ENCODE results near the gene RBBP7. TPM values are rescaled to one million over a fixed set of nuclear protein-coding genes. Genes with fewer than 3 reads are reported as not detected.
"Not testable (repeated sequence)": the region's sequence is repeated elsewhere in the genome, so short reads cannot be mapped to it uniquely, and the experiment has no call there.

RBBP7 gene
- polyA plus RNA-seq, 1 donor from 2014 or later: 170 TPM

DNA sequence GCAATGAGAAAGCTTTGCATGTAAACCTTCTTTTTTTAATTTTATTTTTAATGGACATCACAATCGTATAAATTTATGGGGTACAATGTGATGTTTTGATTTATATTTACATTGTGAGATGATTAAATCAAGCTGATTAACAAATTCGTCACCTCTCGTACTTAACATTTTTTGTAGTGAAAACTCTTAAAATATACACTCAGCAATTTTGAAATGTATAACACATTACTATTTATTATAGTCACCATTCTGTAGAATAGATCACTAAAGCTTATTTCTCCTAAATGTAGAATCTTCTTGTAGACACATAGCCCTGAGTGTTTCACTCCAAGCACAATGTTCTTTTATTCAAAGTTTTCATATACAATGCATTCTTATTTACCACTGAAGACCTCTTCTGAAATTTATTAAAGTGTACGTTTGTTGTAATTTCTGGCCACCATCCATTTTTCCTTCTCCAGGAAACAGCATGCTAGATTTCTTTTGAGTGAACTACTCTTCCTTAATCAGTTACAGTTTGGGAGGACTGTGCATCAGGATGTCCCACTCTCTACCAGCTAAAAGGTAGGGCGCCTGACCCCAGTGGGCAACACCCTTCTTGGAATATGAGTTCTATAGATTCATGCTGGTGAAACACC lies 4.4 kb upstream of the RBBP7 start:
- no peak overlapping the region for H3K27ac Mint-ChIP-seq
- H3K4me3 Mint-ChIP-seq: peak overlapping the region in 1 of 4 donors; percentile 45
- H3K36me3 Mint-ChIP-seq: no peaks in the 10 kb centered on the region
- H3K9me3 Mint-ChIP-seq: no peaks in the 10 kb centered on the region
- H3K4me1 Mint-ChIP-seq: peaks cover 13 to 19% (median 17%) of the 10 kb centered on the region in 3 donors
- H3K27me3 Mint-ChIP-seq: peaks cover 27% of the 10 kb centered on the region

DNA sequence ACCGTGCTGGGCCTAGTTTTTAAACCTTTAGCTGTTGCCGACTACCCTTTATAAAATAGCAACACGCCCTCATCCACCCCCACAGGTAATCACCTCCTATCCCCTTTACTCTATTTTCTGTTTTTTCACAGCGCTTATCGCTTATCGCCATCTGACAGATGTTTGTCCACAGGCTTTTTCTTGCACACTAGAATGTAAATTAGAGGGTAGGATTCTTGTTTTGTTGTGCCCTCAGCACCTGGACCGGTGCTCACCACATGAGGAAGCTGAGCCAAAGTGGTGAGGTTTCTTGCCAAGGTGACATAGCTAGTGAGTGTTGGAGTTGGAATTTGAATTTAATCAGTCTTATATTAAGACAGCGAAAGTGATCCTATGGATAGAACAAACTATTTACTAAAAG lies 2.9 kb upstream of the RBBP7 start:
- peak overlapping the region in 2 of 4 donors; percentile 49 to 77 for H3K4me3 Mint-ChIP-seq
- H3K4me1 Mint-ChIP-seq: peaks cover 24 to 29% (median 26%) of the 10 kb centered on the region in 3 donors
- H3K36me3 Mint-ChIP-seq: peaks cover 2% of the 10 kb centered on the region
- H3K27me3 Mint-ChIP-seq: peaks cover 25% of the 10 kb centered on the region
- peak overlapping the region in 2 of 3 donors; percentile 14 to 99 for H3K27ac Mint-ChIP-seq
- H3K9me3 Mint-ChIP-seq: no peaks in the 10 kb centered on the region

DNA sequence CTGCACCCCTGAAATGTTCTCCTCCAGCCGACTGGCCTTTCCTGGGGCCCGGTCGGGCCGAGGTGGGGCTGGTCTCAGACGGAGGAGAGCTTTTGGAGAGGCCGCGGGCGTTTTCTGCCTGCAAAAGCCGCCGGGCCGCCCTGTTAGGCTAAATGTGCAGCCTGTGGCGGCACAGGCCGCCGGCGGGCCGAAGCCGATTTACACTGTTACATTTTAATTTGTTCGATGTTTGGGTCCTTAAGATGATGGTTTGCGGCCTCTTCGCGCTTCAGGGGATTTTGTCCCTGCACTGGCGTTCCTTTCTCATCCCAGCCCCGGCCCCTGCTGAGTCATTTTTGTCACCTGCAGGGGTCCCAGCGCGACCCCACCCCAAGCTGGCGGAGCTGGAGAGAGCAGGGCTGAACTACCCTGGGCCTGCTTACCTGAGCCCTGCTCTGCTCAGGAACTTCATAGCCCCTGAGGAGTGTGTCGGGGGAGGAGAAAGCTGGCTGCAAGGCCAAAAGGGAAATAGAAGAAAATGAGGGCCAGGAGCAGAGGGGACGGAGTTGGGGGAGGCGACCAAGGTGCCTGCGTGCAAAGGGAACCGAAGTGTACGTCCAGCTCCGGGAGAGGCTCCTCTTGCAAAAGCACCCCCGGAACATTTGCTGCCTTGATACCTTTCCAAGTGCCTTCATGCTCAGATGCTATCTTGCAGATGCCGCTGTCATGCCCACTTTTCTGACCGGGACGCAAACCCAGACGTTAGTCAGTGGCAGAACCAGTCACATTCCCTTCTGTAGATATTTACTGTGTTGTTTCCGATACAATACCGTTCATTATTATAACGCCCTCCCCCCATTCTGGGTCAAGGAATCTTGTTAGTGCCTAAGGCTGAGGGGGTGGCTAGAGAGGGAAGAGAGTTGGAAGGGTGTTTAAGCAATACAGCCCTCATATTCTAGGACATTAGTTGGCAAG lies 977 bp upstream of the RBBP7 start:
- Mint-ChIP-seq H3K27ac (peak overlapping the region; percentile 76 to 99 (median 97)), H3K4me3 (peak overlapping the region; percentile 81 to 100 (median 94)), H3K36me3 (peaks cover 2% of the 10 kb centered on the region), H3K4me1 (peaks cover 26 to 38% (median 32%) of the 10 kb centered on the region in 3 donors), H3K9me3 (no peaks in the 10 kb centered on the region), H3K27me3 (peaks cover 21% of the 10 kb centered on the region)

DNA sequence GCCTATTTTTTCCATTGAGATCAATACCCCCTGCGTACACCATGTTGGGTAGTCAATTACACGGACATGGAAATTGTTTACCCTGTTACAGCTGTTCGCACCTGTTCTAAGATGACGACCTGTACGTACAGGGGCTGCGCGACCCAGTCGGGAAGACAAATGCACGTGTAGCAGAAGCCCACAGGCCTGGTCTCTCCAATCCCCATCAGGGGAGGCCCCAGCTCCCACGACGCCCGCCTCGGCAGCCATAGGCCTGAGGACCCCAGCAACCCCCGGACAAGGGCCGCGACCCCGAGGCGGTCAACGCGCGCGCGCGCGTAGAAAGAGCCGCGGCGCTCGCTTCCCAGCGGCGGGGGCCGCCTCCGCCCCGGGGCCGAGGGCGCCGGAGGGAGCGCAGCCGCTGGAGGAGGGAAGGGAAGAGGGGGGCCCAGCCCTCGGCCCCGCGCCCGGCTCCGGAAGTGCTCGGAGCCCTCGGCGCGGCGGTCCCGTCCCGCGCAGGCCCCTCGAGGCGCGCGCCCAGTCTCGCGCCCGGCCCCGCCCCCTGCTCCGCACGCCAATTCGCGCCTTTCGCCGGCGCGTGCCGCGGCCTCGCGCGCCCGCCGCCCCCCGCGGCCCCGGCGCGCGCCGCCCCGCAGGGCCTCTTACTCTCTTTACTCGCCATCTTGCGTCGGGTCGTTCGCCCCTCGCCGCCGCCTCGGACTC lies 618 bp downstream of the RBBP7 start:
- H3K36me3 Mint-ChIP-seq: peaks cover 2% of the 10 kb centered on the region
- H3K27me3 Mint-ChIP-seq: peaks cover 16% of the 10 kb centered on the region
- H3K27ac Mint-ChIP-seq: peak overlapping the region; percentile 98 to 99 (median 99)
- H3K9me3 Mint-ChIP-seq: no peaks in the 10 kb centered on the region
- peaks cover 26 to 38% (median 37%) of the 10 kb centered on the region in 3 donors for H3K4me1 Mint-ChIP-seq
- peak overlapping the region; percentile 95 to 100 (median 98) for H3K4me3 Mint-ChIP-seq

DNA sequence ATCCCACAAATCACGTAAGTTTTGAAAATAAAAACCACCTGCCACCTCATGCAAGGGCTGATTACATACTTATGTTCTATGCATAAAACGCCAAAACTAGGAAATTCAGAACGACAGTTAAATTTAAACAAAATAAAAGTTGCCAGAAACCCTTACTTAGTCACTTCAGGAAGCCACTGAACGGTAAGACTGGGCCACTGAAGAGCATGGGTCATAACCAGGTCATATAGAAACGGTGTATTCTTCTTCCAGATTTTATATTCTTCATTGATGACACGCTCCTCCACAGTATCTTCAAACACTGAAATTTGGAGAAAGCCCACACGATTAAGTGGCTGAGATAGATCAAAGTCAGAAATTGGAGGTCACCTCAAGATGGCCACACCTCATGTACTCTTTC lies 1.2 kb downstream of the RBBP7 start:
- Mint-ChIP-seq H3K27ac (peak overlapping the region; percentile 41 to 99 (median 88)), H3K36me3 (peaks cover 2% of the 10 kb centered on the region), H3K27me3 (peaks cover 16% of the 10 kb centered on the region), H3K4me3 (peak overlapping the region; percentile 84 to 97 (median 91)), H3K4me1 (peaks cover 26 to 37% (median 36%) of the 10 kb centered on the region in 3 donors), H3K9me3 (no peaks in the 10 kb centered on the region)

DNA sequence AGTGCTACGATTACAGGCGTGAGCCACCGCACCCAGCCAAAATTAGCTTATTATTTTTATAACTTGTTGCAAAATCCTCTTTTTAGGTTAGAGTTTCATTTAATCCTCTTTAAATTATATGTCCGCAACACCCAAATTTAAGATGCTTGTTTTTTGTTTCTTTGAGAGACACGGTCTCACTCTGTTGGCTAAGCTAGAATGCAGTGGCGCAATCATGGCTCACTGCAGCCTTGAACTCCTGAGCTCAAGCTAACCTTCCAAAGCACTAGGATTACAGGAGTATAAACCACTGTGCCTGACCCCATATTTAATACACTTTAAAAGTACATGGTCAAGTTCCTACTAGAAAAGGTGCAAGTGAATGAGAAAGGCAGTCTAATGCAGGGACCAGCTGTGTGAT lies 2.2 kb downstream of the RBBP7 start:
- Mint-ChIP-seq H3K36me3 (peaks cover 2% of the 10 kb centered on the region), H3K4me3 (peak overlapping the region in 3 of 4 donors; percentile 48 to 97 (median 92)), H3K27ac (peak overlapping the region in 1 of 3 donors; percentile 99), H3K4me1 (peaks cover 21 to 37% (median 33%) of the 10 kb centered on the region in 3 donors), H3K9me3 (no peaks in the 10 kb centered on the region), H3K27me3 (peaks cover 12% of the 10 kb centered on the region)

DNA sequence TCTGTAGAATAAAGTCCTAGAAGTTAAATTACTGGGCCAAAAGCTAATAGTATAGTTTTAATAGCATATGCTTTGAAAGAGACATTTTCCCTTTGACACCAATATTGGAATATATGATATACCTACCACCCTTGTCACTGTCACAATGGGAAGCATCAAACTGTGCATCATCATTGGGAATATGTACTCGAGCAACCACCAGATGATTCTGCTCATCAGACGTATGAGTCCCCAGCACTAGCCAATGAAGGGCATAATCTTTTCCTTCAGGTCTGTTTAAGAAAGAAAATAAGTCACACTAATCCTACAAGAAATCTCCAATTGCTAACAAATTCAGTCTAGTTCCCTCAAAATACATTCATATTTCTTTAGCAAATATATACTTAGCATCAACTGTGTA lies 7.3 kb downstream of the RBBP7 start:
- H3K4me1 Mint-ChIP-seq: peaks cover 6 to 21% (median 16%) of the 10 kb centered on the region in 3 donors
- H3K36me3 Mint-ChIP-seq: no peaks in the 10 kb centered on the region
- peaks cover 4% of the 10 kb centered on the region for H3K27me3 Mint-ChIP-seq
- no peak overlapping the region for H3K27ac Mint-ChIP-seq
- H3K4me3 Mint-ChIP-seq: peak overlapping the region in 2 of 4 donors; percentile 12 to 34
- H3K9me3 Mint-ChIP-seq: no peaks in the 10 kb centered on the region

DNA sequence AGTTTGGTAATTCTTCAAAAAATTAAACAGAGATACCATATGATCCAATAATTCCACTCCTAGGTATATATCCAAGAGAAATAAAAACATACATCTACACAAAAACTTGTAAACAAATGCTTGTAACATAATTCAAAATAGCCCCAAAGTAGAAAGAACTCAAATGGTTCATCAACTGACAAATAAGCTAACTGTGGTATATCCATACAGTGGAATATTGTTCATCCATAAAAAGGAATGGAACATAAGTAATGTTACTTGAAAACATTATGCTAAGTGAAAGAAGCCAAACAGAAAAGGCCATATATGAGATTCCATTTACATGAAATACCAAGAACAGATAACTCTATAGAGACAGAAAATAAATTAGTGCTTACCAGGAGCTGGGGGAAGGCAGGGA lies 13.4 kb downstream of the RBBP7 start:
- H3K4me1 Mint-ChIP-seq: peaks cover 6 to 14% (median 7%) of the 10 kb centered on the region in 3 donors
- H3K9me3 Mint-ChIP-seq: no peaks in the 10 kb centered on the region
- H3K27ac Mint-ChIP-seq: no peak overlapping the region
- no peak overlapping the region for H3K4me3 Mint-ChIP-seq
- H3K27me3 Mint-ChIP-seq: peaks cover 1% of the 10 kb centered on the region
- peaks cover 14% of the 10 kb centered on the region for H3K36me3 Mint-ChIP-seq

DNA sequence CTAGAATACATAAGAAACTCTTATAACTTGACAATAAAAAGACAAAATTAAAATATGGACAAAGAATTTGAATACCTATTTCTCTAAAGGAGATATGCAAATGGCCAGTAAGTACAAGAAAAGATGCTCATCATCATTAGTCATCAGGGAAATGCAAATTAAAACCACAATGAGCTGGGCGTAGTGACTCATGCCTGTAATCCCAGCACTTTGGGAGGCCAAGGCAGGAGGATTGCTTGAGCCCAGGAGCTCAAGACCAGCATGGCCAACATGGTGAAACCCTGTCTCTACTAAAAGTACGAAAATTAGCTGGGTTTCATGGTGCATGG lies 14.1 kb downstream of the RBBP7 start:
- H3K4me3 Mint-ChIP-seq, H3K27me3 Mint-ChIP-seq, H3K9me3 Mint-ChIP-seq, H3K27ac Mint-ChIP-seq: not testable (repeated sequence)
- peaks cover 14% of the 10 kb centered on the region for H3K36me3 Mint-ChIP-seq
- H3K4me1 Mint-ChIP-seq: peaks cover 6 to 14% (median 7%) of the 10 kb centered on the region in 3 donors

DNA sequence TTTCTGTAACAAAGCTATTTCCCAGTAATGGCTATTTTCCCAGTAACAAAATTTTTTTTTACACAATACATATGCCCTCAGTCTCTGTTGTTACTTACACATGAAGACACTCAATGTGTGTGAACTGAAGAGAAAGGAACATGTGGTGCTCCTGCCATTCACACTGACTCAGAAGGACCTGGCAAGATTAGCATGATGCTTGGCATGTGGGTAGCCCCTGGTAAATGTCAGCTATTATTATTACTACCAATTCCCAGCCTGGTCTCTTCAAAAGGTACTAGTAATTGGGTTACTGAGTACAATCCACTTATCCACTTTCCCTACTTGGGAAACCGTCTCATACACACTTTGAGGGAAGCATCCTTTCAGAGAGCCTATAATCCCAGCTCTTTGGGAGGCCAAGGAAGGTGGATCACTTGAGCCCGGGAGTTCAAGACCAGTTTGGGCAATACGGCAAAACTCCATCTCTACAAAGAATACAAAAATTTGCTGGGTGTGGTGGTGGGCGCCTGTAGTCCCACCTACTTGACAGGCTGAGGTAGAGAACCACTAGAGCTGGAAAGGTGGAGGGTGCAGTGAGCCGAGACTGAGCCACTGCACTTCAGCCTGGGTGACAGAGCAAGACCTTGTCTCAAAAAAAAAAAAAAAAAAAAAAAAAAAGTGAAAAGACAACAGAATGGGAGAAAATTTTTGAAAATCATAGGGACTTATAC lies 14.6 kb downstream of the RBBP7 start:
- no peak overlapping the region for H3K4me3 Mint-ChIP-seq
- H3K36me3 Mint-ChIP-seq: peaks cover 14% of the 10 kb centered on the region
- H3K27ac Mint-ChIP-seq: no peak overlapping the region
- H3K9me3 Mint-ChIP-seq: no peaks in the 10 kb centered on the region
- peaks cover 6 to 14% (median 7%) of the 10 kb centered on the region in 3 donors for H3K4me1 Mint-ChIP-seq
- H3K27me3 Mint-ChIP-seq: peaks cover 1% of the 10 kb centered on the region

DNA sequence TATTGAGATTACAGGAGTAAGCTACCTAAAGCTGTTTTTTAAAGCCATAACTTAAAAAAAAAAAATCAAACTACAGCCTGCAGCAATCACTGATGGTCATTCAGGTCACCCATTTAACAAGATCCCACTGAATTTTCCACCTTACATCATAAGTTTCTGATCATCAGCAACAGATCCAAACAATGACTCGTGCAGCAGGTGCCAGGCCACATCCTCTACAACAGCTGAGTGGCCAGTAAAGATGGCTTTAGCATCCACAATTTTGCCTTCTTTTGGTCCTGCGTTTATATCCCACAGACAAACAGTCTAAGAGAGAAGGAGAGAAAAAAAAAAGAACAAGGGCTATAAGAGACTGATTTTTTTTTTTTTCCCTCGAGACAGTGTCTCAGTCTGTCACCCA lies 16.6 kb downstream of the RBBP7 start:
- no peak overlapping the region for H3K27ac Mint-ChIP-seq
- H3K4me1 Mint-ChIP-seq: peaks cover 0 to 10% (median 3%) of the 10 kb centered on the region in 3 donors
- H3K27me3 Mint-ChIP-seq: peaks cover 1% of the 10 kb centered on the region
- H3K4me3 Mint-ChIP-seq: no peak overlapping the region
- no peaks in the 10 kb centered on the region for H3K9me3 Mint-ChIP-seq
- H3K36me3 Mint-ChIP-seq: peaks cover 15% of the 10 kb centered on the region

DNA sequence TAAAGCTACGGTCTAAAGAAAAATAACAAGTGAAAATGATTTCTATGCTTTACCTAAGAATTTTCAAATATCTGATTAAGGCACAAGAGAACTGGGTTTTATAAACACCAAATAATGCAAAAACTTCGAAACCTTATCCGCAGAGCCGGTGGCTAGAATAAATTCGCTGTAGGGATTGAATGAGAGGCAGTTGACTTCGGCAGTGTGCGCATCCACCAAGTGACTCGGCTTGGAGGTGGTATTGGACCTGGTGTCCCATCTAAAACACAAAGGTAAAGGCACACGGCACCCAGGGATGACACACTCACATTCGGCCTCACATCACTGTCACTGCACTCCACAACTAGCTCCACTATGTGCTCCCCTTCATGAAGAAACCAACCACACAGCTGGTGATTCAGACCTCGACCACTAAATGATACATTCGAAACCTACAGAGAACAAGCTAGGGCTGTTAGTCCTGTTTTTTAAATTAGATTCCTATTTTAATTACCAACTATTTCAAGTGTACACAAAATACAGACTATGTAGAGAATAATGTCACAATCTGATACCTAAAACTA lies 17.5 kb downstream of the RBBP7 start:
- H3K9me3 Mint-ChIP-seq: no peaks in the 10 kb centered on the region
- H3K4me3 Mint-ChIP-seq: no peak overlapping the region
- H3K4me1 Mint-ChIP-seq: peaks cover 0 to 10% (median 3%) of the 10 kb centered on the region in 3 donors
- H3K27ac Mint-ChIP-seq: no peak overlapping the region
- peaks cover 1% of the 10 kb centered on the region for H3K27me3 Mint-ChIP-seq
- H3K36me3 Mint-ChIP-seq: peaks cover 19% of the 10 kb centered on the region

DNA sequence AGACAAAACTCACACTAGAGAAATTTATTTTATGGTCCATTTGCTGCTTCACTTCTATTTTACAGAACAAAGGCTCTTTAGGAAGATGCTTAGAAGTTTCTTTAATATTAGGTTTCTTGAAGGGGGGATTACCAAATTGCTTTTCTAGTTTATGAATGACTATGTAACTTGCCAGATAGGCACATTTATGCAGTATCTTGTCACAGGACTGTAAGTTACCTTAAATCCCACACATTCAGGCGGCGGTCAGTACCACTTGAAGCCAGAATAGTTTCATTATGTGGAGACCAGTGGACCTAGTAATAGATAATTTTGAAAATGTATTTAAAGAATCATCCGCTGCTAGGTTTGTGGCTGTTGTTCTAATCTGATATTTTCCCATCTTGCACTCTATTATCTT lies 18.3 kb downstream of the RBBP7 start:
- Mint-ChIP-seq H3K4me3 (peak overlapping the region in 1 of 4 donors; percentile 58), H3K4me1 (peaks cover 0 to 8% (median 3%) of the 10 kb centered on the region in 3 donors), H3K9me3 (no peaks in the 10 kb centered on the region), H3K27me3 (peaks cover 1% of the 10 kb centered on the region), H3K36me3 (peaks cover 12% of the 10 kb centered on the region), H3K27ac (peak overlapping the region in 2 of 3 donors; percentile 60 to 92)

DNA sequence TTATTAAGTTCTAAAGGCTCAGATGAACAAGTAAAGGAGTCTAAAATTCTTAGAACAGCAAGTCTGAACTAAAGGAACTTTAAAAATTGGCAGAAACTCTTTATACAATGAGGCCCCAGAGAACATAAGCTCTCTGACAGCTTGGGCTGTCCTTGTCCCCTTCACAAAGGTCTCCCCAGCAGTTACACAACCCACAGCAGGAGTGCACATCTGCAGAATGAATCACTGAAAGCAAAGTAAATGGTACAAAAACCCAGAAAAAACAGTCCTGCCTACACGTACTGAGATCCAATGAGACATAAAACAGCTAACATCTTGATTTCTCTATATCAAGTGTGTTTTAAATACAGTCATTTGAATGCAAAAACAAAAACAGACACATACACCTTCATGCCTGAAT lies 18.7 kb downstream of the RBBP7 start:
- H3K4me3 Mint-ChIP-seq: no peak overlapping the region
- peaks cover 0 to 5% (median 3%) of the 10 kb centered on the region in 3 donors for H3K4me1 Mint-ChIP-seq
- no peaks in the 10 kb centered on the region for H3K9me3 Mint-ChIP-seq
- peak overlapping the region in 1 of 3 donors; percentile 92 for H3K27ac Mint-ChIP-seq
- H3K36me3 Mint-ChIP-seq: peaks cover 9% of the 10 kb centered on the region
- H3K27me3 Mint-ChIP-seq: peaks cover 1% of the 10 kb centered on the region

All from IgD-negative memory B cell (primary cell).